CD4-positive, CD25-positive, alpha-beta regulatory T cell (primary cell): ENCODE measurements around the gene CXXC5. TPM values are rescaled to one million over a fixed set of nuclear protein-coding genes. Genes with fewer than 3 reads are reported as not detected.

ENCODE experiments used
- ATAC-seq, 2 donors: fragments of 150-1000 bp; cut with Tn5 transposase; one replicate each; pipeline ENCODE4 v1.10.0; 2021; ENCODE audit warnings: low read depth in 2 of 2, moderate number of reproducible peaks in 2 of 2, moderate library complexity in 1 of 2
- DNase-seq, 3 donors: peaks; one replicate each; pipeline versions ENCODE4 v3.0.0 to v3.0.0-alpha.2; 2012 to 2022; ENCODE audit warnings: mixed read lengths in 1 of 3
- H3K27ac ChIP-seq: one replicate; pipeline ENCODE4 v1.7.0; 2013; ENCODE audit warnings: mild to moderate bottlenecking, low read length; ENCODE audit not compliant: insufficient read depth, poor library complexity, severe bottlenecking
- H3K27me3 ChIP-seq: one replicate; pipeline ENCODE4 v1.7.0; 2013; ENCODE audit warnings: low read length; ENCODE audit not compliant: control insufficient read depth, insufficient read depth
- H3K36me3 ChIP-seq: one replicate; pipeline ENCODE4 v1.7.0; 2013; ENCODE audit warnings: mild to moderate bottlenecking, low read length, moderate library complexity; ENCODE audit not compliant: control insufficient read depth, insufficient read depth
- H3K4me1 ChIP-seq: 2 replicates; pipeline ENCODE4 v1.7.0; 2013; ENCODE audit warnings: mild to moderate bottlenecking, low read length; ENCODE audit not compliant: insufficient read depth, control insufficient read depth, poor library complexity, severe bottlenecking
- H3K4me3 ChIP-seq: one replicate; pipeline ENCODE4 v1.7.0; 2013; ENCODE audit warnings: low read depth, mild to moderate bottlenecking, low read length, moderate library complexity
- H3K9me3 ChIP-seq, 2 experiments: 1 replicate in 1 of 2; 2 replicates in 1 of 2; pipeline ENCODE4 v1.7.0; 2013; ENCODE audit warnings: low read length in 2 of 2, mild to moderate bottlenecking in 1 of 2, moderate library complexity in 1 of 2; ENCODE audit not compliant: control insufficient read depth in 2 of 2
- H3K27ac Mint-ChIP-seq, 3 donors: one replicate each; pipeline ENCODE4 v1.8.0; 2020 to 2022; ENCODE audit warnings: mild to moderate bottlenecking in 3 of 3, mixed read lengths in 3 of 3, moderate library complexity in 2 of 3
- H3K27me3 Mint-ChIP-seq: one replicate; pipeline ENCODE4 v1.8.0; 2022; ENCODE audit warnings: mild to moderate bottlenecking, mixed read lengths
- H3K36me3 Mint-ChIP-seq: one replicate; pipeline ENCODE4 v1.8.0; 2020; ENCODE audit warnings: mixed read lengths
- H3K4me1 Mint-ChIP-seq, 4 donors: one replicate each; pipeline ENCODE4 v1.8.0; 2020 to 2022; ENCODE audit warnings: mixed read lengths in 4 of 4, mild to moderate bottlenecking in 1 of 4
- H3K4me3 Mint-ChIP-seq, 4 donors: one replicate each; pipeline ENCODE4 v1.8.0; 2020 to 2022; ENCODE audit warnings: mild to moderate bottlenecking in 4 of 4, mixed read lengths in 4 of 4, moderate library complexity in 3 of 4
- H3K9me3 Mint-ChIP-seq, 7 donors: one replicate each; pipeline ENCODE4 v1.8.0; 2020 to 2022; ENCODE audit warnings: mixed read lengths in 7 of 7, mild to moderate bottlenecking in 3 of 7, moderate library complexity in 2 of 7
- polyA plus RNA-seq, 4 donors: library from polyadenylated mRNA; unstranded; fragments of 300-500 nt; fragmentation: Illumina TruSeq; gene quantifications; one replicate each; pipeline ENCODE4 v1.2.3, GENCODE V29; 2021
- total RNA-seq: library from RNA; stranded (reverse); gene quantifications from one replicate; pipeline ENCODE4 v1.2.3, GENCODE V29; 2022

Gene CXXC5
- total and polyA plus RNA-seq, 5 donors from 2014 or later, result 4.6 to 12.7 (median 8.0) TPM

DNA sequence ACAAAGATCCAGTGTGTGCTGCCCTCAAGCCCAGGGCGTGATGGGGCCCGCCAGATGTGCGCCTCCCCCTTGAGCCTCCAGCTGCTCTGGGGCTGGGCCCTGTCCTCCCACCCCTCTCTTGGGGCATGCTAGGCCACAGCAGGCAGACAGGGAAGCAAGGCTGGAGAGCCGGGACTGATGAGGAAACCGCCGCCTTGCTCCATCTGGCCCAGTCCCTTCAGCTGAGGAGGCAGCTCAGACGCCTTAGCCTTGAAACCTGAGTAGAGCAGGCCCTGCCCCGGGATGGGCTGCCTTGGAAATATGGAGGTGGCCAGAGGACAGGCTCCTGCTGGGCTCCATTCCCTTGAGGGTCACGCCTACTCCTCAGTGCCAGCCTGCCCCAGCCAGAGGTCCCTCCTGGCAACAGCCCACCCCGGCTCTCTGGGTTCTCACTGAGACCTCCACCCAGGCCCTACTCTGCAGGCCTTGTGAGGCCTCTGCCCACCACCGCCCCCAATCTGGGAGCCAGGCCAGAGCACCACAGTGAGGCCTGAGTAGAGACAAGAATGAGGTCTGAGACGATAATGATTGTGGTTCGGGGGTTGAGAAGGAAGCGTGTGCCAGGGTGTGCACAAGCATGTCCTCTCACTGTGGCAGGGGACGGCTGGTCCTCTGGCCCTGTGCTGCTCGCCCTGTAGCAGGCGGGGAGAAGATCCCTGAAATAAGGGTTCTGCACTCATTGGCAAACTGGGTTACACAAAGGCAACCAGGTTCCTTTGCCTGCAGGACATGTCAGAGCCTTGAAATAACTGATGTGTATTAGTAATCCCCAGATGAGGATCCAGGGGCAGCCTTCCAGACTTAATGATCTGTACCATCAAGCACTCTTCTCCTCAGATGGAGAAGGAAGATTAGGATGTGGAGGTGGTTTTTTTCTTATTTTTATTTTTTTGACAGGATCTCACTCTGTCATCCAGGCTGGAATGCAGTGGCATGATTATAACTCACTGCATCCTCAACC lies 30.9 kb downstream of the CXXC5 start:
- no peaks in the 10 kb centered on the region for H3K9me3 ChIP-seq
- no peak overlapping the region for H3K27ac ChIP-seq
- Mint-ChIP-seq H3K36me3 (peaks cover 2% of the 10 kb centered on the region), H3K9me3 (no peaks in the 10 kb centered on the region), H3K27me3 (no peaks in the 10 kb centered on the region), H3K4me1 (peaks cover 0 to 5% (median under 1%) of the 10 kb centered on the region in 4 donors), H3K27ac (no peak overlapping the region), H3K4me3 (no peak overlapping the region)
- H3K36me3 ChIP-seq, result no peaks in the 10 kb centered on the region
- ATAC-seq, result no peak
- DNase-seq, result no peak
- H3K27me3 ChIP-seq, result no peaks in the 10 kb centered on the region
- H3K4me1 ChIP-seq, result no peaks in the 10 kb centered on the region
- no peak overlapping the region for H3K4me3 ChIP-seq

- Mint-ChIP-seq H3K27me3 (no peaks in the 10 kb centered on the region), H3K9me3 (no peaks in the 10 kb centered on the region)
- H3K36me3 ChIP-seq, result no peaks in the 10 kb centered on the region
These were observed 32.4 kb downstream of the CXXC5 start for GRCh38 chr5:139680368-139681111.

DNA sequence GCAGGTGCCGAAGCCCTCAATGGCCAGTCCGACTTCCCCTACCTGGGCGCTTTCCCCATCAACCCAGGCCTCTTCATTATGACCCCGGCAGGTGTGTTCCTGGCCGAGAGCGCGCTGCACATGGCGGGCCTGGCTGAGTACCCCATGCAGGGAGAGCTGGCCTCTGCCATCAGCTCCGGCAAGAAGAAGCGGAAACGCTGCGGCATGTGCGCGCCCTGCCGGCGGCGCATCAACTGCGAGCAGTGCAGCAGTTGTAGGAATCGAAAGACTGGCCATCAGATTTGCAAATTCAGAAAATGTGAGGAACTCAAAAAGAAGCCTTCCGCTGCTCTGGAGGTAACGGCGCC lies 32.9 kb downstream of the CXXC5 start:
- Mint-ChIP-seq H3K9me3 (no peaks in the 10 kb centered on the region), H3K27ac (no peak overlapping the region), H3K4me1 (peaks cover 0 to 4% (median 1%) of the 10 kb centered on the region in 4 donors), H3K27me3 (no peaks in the 10 kb centered on the region), H3K4me3 (no peak overlapping the region), H3K36me3 (peaks cover 2% of the 10 kb centered on the region)
- H3K9me3 ChIP-seq, result no peaks in the 10 kb centered on the region
- no peak for DNase-seq
- H3K27ac ChIP-seq, result no peak overlapping the region
- no peak for ATAC-seq
- no peaks in the 10 kb centered on the region for H3K27me3 ChIP-seq
- H3K4me3 ChIP-seq, result no peak overlapping the region
- H3K36me3 ChIP-seq, result no peaks in the 10 kb centered on the region
- no peaks in the 10 kb centered on the region for H3K4me1 ChIP-seq

More at GRCh38 chr5:139680368-139681111, 32.4 kb downstream of the CXXC5 start:
- H3K27ac ChIP-seq, result no peak overlapping the region
- no peak overlapping the region for H3K27ac Mint-ChIP-seq
- DNase-seq (no peak), ATAC-seq (no peak)
- no peak overlapping the region for H3K4me3 Mint-ChIP-seq
- H3K9me3 ChIP-seq, result no peaks in the 10 kb centered on the region
- H3K36me3 Mint-ChIP-seq, result peaks cover 2% of the 10 kb centered on the region
- no peaks in the 10 kb centered on the region for H3K27me3 ChIP-seq
- H3K4me3 ChIP-seq, result no peak overlapping the region
- H3K4me1 ChIP-seq, result no peaks in the 10 kb centered on the region
- peaks cover 0 to 4% (median 1%) of the 10 kb centered on the region in 4 donors for H3K4me1 Mint-ChIP-seq

- Histone ChIP-seq H3K9me3 (no peaks in the 10 kb centered on the region), H3K36me3 (no peaks in the 10 kb centered on the region), H3K4me3 (no peak overlapping the region), H3K4me1 (no peaks in the 10 kb centered on the region), H3K27ac (no peak overlapping the region), H3K27me3 (no peaks in the 10 kb centered on the region)
- H3K36me3 Mint-ChIP-seq, result peaks cover 2% of the 10 kb centered on the region
- H3K27ac Mint-ChIP-seq, result no peak overlapping the region
- no peaks in the 10 kb centered on the region for H3K27me3 Mint-ChIP-seq
- H3K4me1 Mint-ChIP-seq, result peaks cover 0 to 4% (median 2%) of the 10 kb centered on the region in 4 donors
- no peaks in the 10 kb centered on the region for H3K9me3 Mint-ChIP-seq
- DNase-seq (no peak), ATAC-seq (no peak)
- no peak overlapping the region for H3K4me3 Mint-ChIP-seq
These were observed 33.3 kb downstream of the CXXC5 start for GRCh38 chr5:139681466-139681865.

DNA sequence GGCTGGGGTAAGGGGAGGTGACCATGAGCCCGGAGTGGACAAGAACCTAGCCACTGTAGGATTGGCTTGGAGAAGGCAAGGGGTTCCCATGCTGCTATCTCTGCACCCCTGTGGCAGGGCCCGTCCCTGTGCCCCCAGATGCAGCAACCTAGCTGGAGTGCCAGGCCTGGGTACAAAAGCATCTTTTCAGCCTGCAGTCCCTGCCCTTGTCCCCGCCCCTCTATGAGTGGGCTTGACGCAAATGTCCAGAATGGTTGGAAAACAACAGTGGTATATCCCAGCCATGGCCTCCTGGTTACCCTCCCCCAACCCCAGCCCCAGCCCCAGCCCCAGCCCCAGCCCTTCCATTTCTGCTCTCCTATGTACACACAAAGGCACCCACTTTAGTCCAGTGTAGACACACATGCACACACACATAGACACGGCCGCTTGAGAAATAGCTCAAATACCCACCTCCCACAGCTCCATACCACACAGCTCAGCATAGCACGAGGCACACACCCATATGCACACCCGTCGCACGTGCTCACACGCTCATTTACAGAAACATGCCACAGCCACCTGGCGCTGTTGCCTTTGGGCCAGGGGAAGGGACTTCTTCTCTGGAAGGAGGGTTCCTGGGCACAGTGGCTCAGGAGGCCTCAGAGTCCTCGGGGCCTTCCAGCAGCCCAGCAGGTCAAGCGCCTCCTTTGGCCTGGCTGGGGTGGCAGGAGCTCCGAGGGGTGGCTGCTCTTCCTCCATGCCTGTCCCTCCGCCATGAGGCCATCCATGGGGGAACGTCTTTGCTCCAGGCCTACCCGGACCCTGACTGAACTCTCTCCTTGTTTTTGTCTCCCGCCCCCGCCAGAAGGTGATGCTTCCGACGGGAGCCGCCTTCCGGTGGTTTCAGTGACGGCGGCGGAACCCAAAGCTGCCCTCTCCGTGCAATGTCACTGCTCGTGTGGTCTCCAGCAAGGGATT lies 34.1 kb downstream of the CXXC5 start:
- Histone ChIP-seq H3K4me3 (no peak overlapping the region), H3K36me3 (no peaks in the 10 kb centered on the region), H3K4me1 (no peaks in the 10 kb centered on the region), H3K9me3 (no peaks in the 10 kb centered on the region), H3K27me3 (no peaks in the 10 kb centered on the region), H3K27ac (no peak overlapping the region)
- no peak overlapping the region for H3K4me3 Mint-ChIP-seq
- no peaks in the 10 kb centered on the region for H3K9me3 Mint-ChIP-seq
- no peaks in the 10 kb centered on the region for H3K27me3 Mint-ChIP-seq
- H3K36me3 Mint-ChIP-seq, result peaks cover 2% of the 10 kb centered on the region
- H3K27ac Mint-ChIP-seq, result peak overlapping the region in 1 of 3 donors; percentile 69
- DNase-seq (no peak), ATAC-seq (no peak)
- H3K4me1 Mint-ChIP-seq, result peaks cover 0 to 5% (median 2%) of the 10 kb centered on the region in 4 donors

- H3K27ac Mint-ChIP-seq, result peak overlapping the region in 1 of 3 donors; percentile 89
- H3K4me3 Mint-ChIP-seq, result no peak overlapping the region
- peaks cover 2% of the 10 kb centered on the region for H3K36me3 Mint-ChIP-seq
- no peaks in the 10 kb centered on the region for H3K4me1 ChIP-seq
- H3K9me3 ChIP-seq, result no peaks in the 10 kb centered on the region
- no peak overlapping the region for H3K27ac ChIP-seq
- DNase-seq (no peak), ATAC-seq (no peak)
- H3K9me3 Mint-ChIP-seq, result no peaks in the 10 kb centered on the region
- H3K27me3 Mint-ChIP-seq, result no peaks in the 10 kb centered on the region
- no peaks in the 10 kb centered on the region for H3K27me3 ChIP-seq
- no peaks in the 10 kb centered on the region for H3K36me3 ChIP-seq
- peaks cover 0 to 5% (median 2%) of the 10 kb centered on the region in 4 donors for H3K4me1 Mint-ChIP-seq
- no peak overlapping the region for H3K4me3 ChIP-seq
These were observed 35.4 kb downstream of the CXXC5 start for GRCh38 chr5:139683295-139684271.
